Motor neuron (in vitro differentiated cells): ENCODE results near the gene FBXL4. TPM values are rescaled to one million over a fixed set of nuclear protein-coding genes. Genes with fewer than 3 reads are reported as not detected.
A peak's percentile ranks its signal among the peaks of the same experiment; 100 is the strongest.
"Not testable (repeated sequence)": the region's sequence is repeated elsewhere in the genome, so short reads cannot be mapped to it uniquely, and the experiment has no call there.

Experiments used
- ATAC-seq, 8 experiments: fragments of 200-7000 bp; cut with Tn5 transposase; replicated peaks in 6 of 8; 2 replicates each; pipeline ENCODE4 v1.8.0; 2021; ENCODE audit warnings: mild to moderate bottlenecking in 8 of 8, moderate library complexity in 8 of 8
- H3K27ac ChIP-seq, 2 donors: fragments of 250-450 bp; sonication (Bioruptor Pico); 2 replicates each; pipeline ENCODE4 v1.9.0; 2021; ENCODE audit warnings: antibody characterized with exemption in 2 of 2, mild to moderate bottlenecking in 2 of 2, moderate library complexity in 1 of 2
- H3K4me1 ChIP-seq, 2 donors: fragments of 250-450 bp; sonication (Bioruptor Pico); replicated peaks in 1 of 2; 2 replicates each; pipeline ENCODE4 v1.6.1; 2021; ENCODE audit warnings: antibody characterized with exemption in 2 of 2, mild to moderate bottlenecking in 2 of 2, moderate library complexity in 1 of 2
- H3K4me3 ChIP-seq, 5 donors: fragments of 250-450 bp; sonication (Bioruptor Pico); 2 replicates each; pipeline ENCODE4 v1.9.0; 2021; ENCODE audit warnings: antibody characterized with exemption in 5 of 5, mild to moderate bottlenecking in 5 of 5, moderate library complexity in 4 of 5
- WGBS, 10 experiments: fragments of 450-650 bp; shearing (Covaris generic); methylation state at CpG; one replicate each; pipeline ENCODE4 v1.0.0; 2022; 5-methylcytosine and 5-hydroxymethylcytosine counted together
- in situ Hi-C, 9 experiments: fragments of 400-800 bp; cut with MboI; loops; one replicate each; pipeline ENCODE4 v1.15.0; 2021; ENCODE audit warnings: low sequenced_read_pairs in 9 of 9, low pct_unique_long_range_greater_than_20kb in 2 of 9; ENCODE audit not compliant: unreplicated experiment in 9 of 9
- total RNA-seq, 8 experiments: library from RNA; unstranded; fragments of 300-600 nt; gene quantifications; 2 replicates each; pipeline versions ENCODE4 v1.2.3 to v1.2.4, GENCODE V29; 2022

Gene FBXL4
- total RNA-seq, 8 experiments from 2014 or later = 8.4 to 26.1 (median 12.1) TPM

- H3K27ac ChIP-seq = no peak overlapping the region
- no peak overlapping the region for H3K4me3 ChIP-seq
- peaks cover 6 to 10% of the 10 kb centered on the region in 2 donors for H3K4me1 ChIP-seq
- in situ Hi-C loops = no loop called here
- WGBS, 10 experiments = 83 to 100% (median 97%) methylated on average over 1 to 3 of the region's 3 CpGs
- no peak for ATAC-seq
These were observed 5.4 kb downstream of the FBXL4 start for GRCh38 chr6:98942263-98942803.

- WGBS, 10 experiments = 75 to 100% (median 100%) methylated on average over 2 of the region's 2 CpGs; no CpG with 5 or more reads in 1 of the 10 experiments
- H3K4me1 ChIP-seq = peaks cover 6 to 10% of the 10 kb centered on the region in 2 donors
- in situ Hi-C loops = no loop called here
- ATAC-seq = no peak
- no peak overlapping the region for H3K27ac ChIP-seq
- no peak overlapping the region for H3K4me3 ChIP-seq
These were observed 6.4 kb downstream of the FBXL4 start for GRCh38 chr6:98941319-98941718.

GRCh38 chr6:98937351-98937750 lies 10.4 kb downstream of the FBXL4 start:
- Histone ChIP-seq H3K4me3 (no peak overlapping the region), H3K4me1 (peaks cover 0 to 6% of the 10 kb centered on the region in 2 donors), H3K27ac (no peak overlapping the region)
- WGBS, 10 experiments = 72 to 100% (median 96%) methylated on average over 1 to 3 of the region's 3 CpGs; no CpG with 5 or more reads in 1 of the 10 experiments
- in situ Hi-C loops = no loop called here
- no peak for ATAC-seq

- H3K27ac ChIP-seq = no peak overlapping the region
- H3K4me3 ChIP-seq = no peak overlapping the region
- WGBS, 10 experiments = 17 to 100% (median 32%) methylated on average over 1 to 7 of the region's 7 CpGs
- peaks cover 4 to 14% of the 10 kb centered on the region in 2 donors for H3K4me1 ChIP-seq
- in situ Hi-C loops = no loop called here
- peak in 2 of 8 experiments; percentile 29 to 50 for ATAC-seq
These were observed 15.4 kb downstream of the FBXL4 start for GRCh38 chr6:98932381-98932780.

GRCh38 chr6:98931696-98932095 lies 16.1 kb downstream of the FBXL4 start:
- ATAC-seq = no peak
- WGBS, 10 experiments = 41 to 100% (median 60%) methylated on average over 1 to 3 of the region's 3 CpGs
- Histone ChIP-seq H3K4me1 (peaks cover 4 to 14% of the 10 kb centered on the region in 2 donors), H3K4me3 (no peak overlapping the region), H3K27ac (no peak overlapping the region)
- in situ Hi-C loops = no loop called here

- in situ Hi-C loops = no loop called here
- ATAC-seq = no peak
- H3K4me1 ChIP-seq = peaks cover 4 to 17% of the 10 kb centered on the region in 2 donors
- 70 to 100% (median 87%) methylated on average over 1 to 2 of the region's 2 CpGs; no CpG with 5 or more reads in 2 of the 10 experiments for WGBS, 10 experiments
- no peak overlapping the region for H3K4me3 ChIP-seq
- H3K27ac ChIP-seq = no peak overlapping the region
These were observed 18.2 kb downstream of the FBXL4 start for GRCh38 chr6:98929498-98930060.

GRCh38 chr6:98928688-98929087 lies 19.1 kb downstream of the FBXL4 start:
- H3K4me3 ChIP-seq = no peak overlapping the region
- ATAC-seq = no peak
- 83 to 100% (median 97%) methylated on average over 1 to 3 of the region's 3 CpGs; no CpG with 5 or more reads in 1 of the 10 experiments for WGBS, 10 experiments
- in situ Hi-C loops = no loop called here
- peaks cover 4 to 17% of the 10 kb centered on the region in 2 donors for H3K4me1 ChIP-seq
- no peak overlapping the region for H3K27ac ChIP-seq

GRCh38 chr6:98927534-98927933 lies 20.2 kb downstream of the FBXL4 start:
- peaks cover 4 to 14% of the 10 kb centered on the region in 2 donors for H3K4me1 ChIP-seq
- H3K4me3 ChIP-seq = no peak overlapping the region
- in situ Hi-C loops = no loop called here
- ATAC-seq = peak in 1 of 8 experiments; percentile 38
- no peak overlapping the region for H3K27ac ChIP-seq

GRCh38 chr6:98925831-98926230 lies 21.9 kb downstream of the FBXL4 start:
- in situ Hi-C loops = no loop called here
- Histone ChIP-seq H3K27ac (no peak overlapping the region), H3K4me3 (no peak overlapping the region), H3K4me1 (peaks cover 0 to 3% of the 10 kb centered on the region in 2 donors)
- WGBS, 10 experiments = 21 to 89% (median 55%) methylated on average over 2 to 5 of the region's 5 CpGs
- ATAC-seq = peak in 3 of 8 experiments; percentile 39 to 55 (median 43)

- ATAC-seq = no peak
These were observed 23.1 kb downstream of the FBXL4 start for GRCh38 chr6:98924647-98925046.

GRCh38 chr6:98920904-98921431 lies 26.8 kb downstream of the FBXL4 start:
- H3K27ac ChIP-seq = no peak overlapping the region
- H3K4me1 ChIP-seq = no peaks in the 10 kb centered on the region
- peak in 4 of 8 experiments; percentile 51 to 79 (median 54) for ATAC-seq
- H3K4me3 ChIP-seq = no peak overlapping the region
- in situ Hi-C loops = no loop called here

More at GRCh38 chr6:98924647-98925046, 23.1 kb downstream of the FBXL4 start:
- H3K4me3 ChIP-seq = no peak overlapping the region
- WGBS, 10 experiments = 64 to 100% (median 85%) methylated on average over 2 to 6 of the region's 6 CpGs; no CpG with 5 or more reads in 1 of the 10 experiments
- in situ Hi-C loops = no loop called here
- no peak overlapping the region for H3K27ac ChIP-seq
- H3K4me1 ChIP-seq = peaks cover 0 to 3% of the 10 kb centered on the region in 2 donors

- 80 to 100% (median 98%) methylated on average over 1 to 10 of the region's 13 CpGs; no CpG with 5 or more reads in 5 of the 10 experiments for WGBS, 10 experiments
- H3K4me3 ChIP-seq, ATAC-seq, in situ Hi-C loops, H3K4me1 ChIP-seq, H3K27ac ChIP-seq: not testable (repeated sequence)
These were observed 36.8 kb downstream of the FBXL4 start for GRCh38 chr6:98910946-98911345.

GRCh38 chr6:98909236-98909635 lies 38.5 kb downstream of the FBXL4 start:
- H3K27ac ChIP-seq = no peak overlapping the region
- H3K4me1 ChIP-seq = no peaks in the 10 kb centered on the region
- ATAC-seq = no peak
- in situ Hi-C loops = no loop called here
- no peak overlapping the region for H3K4me3 ChIP-seq
- WGBS, 10 experiments = 71 to 100% (median 100%) methylated on average over 1 of the region's 1 CpG; no CpG with 5 or more reads in 3 of the 10 experiments

- no CpG with 5 or more reads among the region's 1 CpG for WGBS, 10 experiments
- H3K4me3 ChIP-seq, ATAC-seq, in situ Hi-C loops, H3K27ac ChIP-seq, H3K4me1 ChIP-seq: not testable (repeated sequence)
These were observed 41.4 kb downstream of the FBXL4 start for GRCh38 chr6:98906342-98906741.
